ENCODE measurements around the gene LDLRAD3.

Gene LDLRAD3

DNA sequence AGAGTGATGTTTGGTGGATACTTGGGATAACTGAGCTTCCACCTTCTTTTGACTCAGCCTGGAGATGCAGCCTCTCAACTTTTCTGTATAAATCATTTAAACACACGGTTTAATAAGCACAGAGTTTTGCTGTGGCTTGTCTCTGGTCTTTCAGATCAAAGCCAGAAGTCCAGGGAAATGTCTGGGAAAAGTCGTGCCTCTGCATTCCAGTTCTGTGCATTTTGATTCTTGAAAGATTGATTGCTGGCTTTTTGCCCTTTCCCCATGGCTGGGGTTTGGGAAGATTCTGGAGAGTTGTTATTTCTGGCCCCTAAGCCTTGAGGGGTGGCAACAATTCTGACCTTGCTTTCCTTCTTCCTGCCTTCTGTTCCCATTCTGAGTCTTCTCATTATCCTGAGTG lies 191.2 kb downstream of the LDLRAD3 start:
- DNase-seq (ENCODE audit: low read depth): no peak

DNA sequence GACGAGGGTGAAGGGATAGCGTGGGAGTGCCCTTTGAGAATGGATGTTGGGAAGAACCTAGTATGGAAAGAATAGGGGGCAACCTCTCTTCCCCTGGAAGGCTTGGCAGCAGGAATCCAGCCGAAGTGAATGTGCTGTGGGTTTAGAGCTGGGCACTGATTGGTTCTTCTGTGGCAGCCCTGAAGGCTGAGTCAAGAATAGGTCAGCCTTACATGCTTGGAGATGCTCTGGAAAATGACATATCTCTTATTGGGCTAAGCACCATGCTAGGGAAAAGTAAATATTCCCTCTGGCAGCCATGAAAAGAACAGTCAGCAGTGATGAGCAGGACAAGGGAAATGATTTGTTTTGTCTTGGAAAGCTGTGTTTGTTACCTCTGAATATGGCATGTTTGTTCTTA lies 195.9 kb downstream of the LDLRAD3 start:
- DNase-seq (ENCODE audit: low read depth): no peak

DNA sequence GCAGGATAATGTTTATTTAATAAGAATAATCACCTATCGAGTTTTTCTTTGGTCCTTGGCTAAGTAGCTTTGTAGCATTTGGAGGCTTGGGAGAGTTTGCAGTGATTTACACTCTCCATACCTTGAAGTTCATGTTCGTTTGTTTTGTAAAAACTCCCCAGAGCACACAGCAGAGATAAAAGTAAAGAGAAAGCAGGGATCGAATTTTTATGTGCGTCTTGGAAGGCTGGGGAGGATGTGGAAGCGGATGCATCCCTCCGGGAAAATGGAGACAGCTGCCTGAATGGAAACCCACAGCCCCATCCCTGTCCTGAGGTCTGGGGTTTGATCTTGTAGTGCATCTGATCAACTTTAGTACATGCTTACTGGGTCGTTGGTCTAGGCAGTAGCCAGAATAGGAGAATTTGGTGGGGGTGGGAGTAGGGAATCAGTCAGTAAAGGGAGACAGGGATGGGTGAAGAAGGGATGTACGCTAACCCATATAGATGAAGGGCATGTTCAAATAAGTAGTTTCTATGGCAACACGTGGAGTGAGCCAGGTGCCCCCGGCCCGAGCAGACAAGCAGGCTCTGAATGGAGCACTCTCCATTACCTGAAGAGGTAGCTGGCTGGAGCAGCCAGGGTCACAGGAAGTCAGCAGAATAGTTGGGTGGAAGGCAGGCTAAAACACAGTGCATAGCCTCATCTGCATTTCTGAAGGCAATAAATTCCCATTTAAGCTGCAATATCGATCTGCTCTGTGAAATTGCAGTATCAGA lies 197.5 kb downstream of the LDLRAD3 start:
- no peak for DNase-seq (ENCODE audit: low read depth)

DNA sequence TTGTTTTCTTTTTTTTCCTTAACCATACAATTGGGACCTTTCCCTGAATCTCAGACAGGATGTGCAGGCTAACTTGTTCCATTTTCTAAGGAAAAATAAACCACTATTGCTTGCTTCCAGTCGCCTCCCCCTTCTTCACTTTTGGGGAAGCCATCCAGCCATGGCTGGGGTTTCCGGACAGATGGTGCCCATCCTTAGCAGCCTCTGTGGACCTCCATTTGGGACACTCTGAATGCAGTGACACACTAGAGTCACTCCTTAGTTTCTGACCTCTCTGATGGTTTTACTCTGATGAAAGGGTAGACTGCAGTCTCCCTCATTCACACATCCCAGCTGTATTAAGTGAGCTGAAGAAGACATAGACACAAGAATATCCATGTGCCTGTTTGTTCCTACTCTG lies 198.1 kb downstream of the LDLRAD3 start:
- DNase-seq (ENCODE audit: low read depth): no peak

DNA sequence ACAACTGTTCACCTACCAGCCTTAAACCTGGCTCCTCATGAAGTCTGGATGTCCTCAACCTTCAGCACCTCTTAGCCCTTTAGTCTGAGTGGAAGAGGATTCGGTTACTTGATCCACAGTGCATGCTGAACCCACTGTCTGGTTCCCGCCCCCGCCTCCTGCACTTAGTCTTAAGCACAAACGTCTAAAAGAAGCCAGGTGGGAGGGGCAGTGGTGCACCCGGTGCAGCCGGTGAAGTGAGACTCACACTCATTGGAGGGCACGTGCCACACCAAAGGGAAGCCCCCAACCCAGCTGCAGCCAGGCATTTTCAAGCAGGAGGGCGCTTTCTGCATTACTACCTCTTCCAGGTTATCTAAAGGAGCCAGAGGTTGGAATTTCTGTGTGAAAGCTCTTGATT lies 198.6 kb downstream of the LDLRAD3 start:
- no peak for DNase-seq (ENCODE audit: low read depth)

DNA sequence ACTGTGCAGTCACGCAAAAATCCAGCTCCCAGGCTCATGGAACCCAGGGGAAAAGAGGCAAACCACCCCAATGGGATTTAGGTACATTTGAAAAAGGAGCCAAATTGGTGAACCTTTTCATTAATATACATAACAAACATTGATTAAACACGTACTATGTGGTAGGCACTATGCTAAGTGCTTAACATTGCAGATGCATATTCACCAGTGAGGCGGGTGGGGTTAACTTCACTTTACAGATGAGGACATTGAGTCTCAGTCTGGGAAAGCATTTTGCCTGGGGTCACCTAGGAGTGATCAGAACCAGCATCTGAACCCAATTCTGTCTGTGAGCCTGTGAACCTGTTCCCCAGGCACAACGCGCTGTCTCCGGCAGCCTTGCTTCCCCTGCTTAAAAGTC lies 199.0 kb downstream of the LDLRAD3 start:
- no peak for DNase-seq (ENCODE audit: low read depth)

DNA sequence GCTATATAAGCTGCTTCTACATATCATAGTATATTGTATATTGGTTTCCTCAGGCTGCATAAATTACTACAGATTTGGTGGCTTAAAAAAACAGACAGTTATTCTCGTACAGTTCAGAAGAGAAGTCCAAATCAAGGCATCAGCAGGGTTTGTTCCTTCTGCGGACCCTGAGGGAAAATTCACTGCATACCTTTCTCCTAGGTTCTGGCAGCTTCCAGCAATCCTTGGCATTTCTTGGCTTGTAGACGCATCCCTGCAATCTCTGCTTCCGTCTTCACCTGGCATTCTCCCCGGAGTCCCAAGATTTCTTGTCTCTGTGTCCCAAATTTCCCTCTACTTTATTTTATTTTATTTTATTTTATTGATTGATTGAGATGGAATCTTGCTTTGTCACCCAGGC lies 202.6 kb downstream of the LDLRAD3 start:
- DNase-seq (ENCODE audit: low read depth): no peak

DNA sequence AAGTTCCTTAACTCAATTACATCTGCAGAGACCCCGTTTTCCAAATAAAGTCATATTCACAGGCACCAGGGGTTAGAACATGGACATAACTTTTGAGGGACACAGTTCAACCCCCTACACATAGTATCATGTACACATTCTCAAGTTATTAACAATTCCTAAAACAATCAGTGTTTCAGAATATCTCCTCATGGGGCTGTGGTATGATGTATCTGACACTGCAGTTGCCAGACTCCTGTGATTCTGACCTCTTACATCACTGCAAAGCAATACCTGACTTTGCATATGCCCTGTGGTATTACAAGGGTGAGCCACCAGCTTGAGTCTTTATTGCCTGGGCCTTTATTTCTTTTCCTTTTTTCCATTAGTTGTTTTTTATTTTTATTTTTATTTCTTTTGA lies 203.6 kb downstream of the LDLRAD3 start:
- DNase-seq (ENCODE audit: low read depth): no peak

DNA sequence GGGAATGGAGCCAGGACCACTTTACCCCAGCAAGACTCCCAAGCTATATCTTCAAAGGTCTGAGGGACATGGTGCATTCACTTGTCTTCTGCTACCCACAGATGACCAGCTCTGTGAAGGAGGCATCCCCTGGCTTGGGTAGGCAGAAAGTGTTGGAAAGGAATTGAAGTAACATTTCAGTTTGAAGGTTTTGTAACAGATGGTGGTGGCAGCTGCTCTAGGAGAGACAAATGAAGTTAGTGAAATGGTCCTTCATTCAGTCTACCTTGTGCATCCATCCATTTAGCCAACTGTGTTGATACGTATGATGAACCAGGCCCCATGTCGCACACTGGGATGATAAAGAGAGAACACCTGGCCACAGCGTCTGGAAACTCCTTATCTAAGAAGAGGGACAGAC lies 204.8 kb downstream of the LDLRAD3 start:
- DNase-seq (ENCODE audit: low read depth): no peak

DNA sequence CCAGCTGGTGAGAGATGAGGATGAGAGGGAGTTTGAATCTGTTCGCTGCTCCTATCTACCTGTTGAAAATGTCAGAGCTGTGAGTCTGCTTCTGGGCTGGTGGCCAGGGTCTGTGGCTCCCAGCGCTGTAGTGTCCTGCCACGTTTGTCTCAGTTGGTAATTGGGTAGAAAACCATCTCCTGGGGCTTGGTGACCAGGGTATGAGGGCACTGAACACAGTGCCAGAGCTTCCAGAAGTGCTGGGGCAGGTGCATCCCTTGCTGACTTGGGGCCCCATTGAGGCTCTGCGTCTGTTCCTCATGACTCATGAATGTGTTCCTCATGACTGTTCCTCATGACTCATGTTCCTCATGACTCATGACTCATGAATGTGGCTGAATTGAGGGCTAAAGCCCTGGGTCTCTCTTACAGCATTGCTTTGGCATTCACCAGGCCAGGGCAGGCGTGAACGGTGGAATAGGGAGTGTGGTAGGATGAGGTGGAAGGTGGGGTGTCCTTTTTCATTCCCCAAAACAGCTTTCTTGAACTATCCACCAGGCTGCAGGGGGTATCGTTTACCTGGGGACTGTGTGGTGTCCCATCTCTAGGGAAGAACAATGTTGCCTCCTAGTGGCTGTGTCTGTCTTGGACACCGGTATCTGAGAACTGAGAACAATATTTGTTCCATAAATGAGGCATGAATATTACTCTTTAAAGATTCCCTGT lies 205.8 kb downstream of the LDLRAD3 start:
- no peak for DNase-seq (ENCODE audit: low read depth)

DNA sequence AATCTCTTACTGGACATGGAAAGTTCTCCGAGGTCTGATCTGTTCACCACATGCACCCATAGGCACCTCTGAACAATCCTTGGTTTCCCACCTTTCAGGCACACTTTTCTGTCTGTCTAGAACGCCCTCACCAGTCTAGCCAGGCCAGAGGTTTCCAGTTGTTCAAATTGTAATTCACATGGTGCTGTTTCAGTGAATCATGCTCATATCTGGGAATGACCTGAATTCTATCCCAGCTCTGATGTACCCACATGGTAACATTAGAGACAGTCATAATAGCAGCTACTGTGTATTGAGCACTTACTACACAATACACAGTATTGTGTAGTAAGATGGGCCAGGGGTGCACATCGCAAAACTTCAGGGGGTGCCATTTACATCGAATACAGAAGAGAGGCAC lies 207.1 kb downstream of the LDLRAD3 start:
- DNase-seq (ENCODE audit: low read depth): no peak

DNA sequence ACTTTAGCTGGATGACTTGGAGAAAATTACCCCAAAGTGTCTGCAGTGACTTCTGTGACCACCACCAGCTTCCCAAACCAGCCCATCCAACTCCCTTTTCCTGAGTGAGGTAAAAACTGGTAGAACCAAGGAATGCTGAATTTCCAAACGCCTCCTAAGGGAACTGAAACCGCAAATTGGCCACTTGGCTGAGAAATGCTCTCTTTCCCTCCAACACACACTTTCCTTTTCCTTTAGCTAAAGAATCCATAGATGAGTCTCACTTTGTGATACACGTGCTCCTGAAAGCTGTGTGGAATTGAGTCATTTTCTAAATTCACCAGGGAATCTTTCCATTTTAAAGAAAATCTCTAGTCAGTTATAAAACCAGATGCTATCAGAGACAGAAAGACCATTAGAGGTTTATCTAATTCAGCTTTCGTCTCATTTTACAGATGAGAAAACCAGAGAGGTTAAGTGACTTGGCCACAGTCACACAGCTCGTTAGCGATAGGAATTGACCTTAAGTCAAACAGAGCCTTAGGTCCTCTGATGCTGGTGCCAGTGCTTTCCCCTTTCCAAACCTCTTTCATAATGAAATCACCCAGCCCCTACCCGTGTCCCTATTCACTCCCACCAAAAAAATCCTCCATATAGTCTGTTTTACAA lies 208.2 kb downstream of the LDLRAD3 start:
- no peak for DNase-seq (ENCODE audit: low read depth)

DNA sequence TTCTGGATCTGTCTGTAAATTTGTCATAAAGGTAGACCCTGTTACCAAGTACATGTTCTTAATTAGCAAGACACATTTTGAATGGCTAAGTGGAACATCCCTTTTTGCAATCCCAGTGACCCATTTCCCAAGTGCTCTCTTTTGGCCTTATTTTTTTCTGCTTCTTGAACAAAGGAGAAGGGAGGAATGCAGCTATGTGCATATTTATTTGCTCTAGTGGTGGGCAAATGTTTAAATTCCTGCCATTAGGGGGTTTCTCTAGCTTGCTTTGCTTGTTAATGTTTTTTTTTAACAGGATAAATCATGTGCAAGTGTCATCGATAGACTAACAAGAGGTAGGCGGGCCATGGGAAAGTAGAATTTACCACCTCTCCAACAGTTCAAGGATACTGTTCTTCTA lies 209.7 kb downstream of the LDLRAD3 start:
- no peak for DNase-seq (ENCODE audit: low read depth)

DNA sequence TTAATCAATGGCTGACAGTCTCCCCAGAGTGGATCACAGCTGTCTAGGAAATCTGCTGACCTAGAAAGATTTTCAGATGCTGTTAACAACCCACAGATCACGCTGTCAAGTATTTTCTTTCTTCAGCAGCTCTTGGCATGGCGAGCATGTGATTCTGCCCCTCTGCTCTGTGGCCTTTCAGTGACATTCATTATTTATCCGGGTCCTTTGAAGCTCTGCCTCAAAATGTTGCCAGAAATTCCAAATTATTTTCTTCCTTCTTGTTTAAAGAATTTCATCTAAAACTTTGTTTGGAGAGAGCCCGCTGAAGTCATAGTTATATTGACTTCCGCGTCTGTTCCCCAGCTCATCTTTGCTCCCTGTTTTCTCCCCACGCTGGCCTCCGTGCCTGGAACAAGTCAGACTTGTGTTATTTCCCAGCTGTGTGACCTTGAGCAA lies 211.3 kb downstream of the LDLRAD3 start:
- DNase-seq (ENCODE audit: low read depth): no peak

DNA sequence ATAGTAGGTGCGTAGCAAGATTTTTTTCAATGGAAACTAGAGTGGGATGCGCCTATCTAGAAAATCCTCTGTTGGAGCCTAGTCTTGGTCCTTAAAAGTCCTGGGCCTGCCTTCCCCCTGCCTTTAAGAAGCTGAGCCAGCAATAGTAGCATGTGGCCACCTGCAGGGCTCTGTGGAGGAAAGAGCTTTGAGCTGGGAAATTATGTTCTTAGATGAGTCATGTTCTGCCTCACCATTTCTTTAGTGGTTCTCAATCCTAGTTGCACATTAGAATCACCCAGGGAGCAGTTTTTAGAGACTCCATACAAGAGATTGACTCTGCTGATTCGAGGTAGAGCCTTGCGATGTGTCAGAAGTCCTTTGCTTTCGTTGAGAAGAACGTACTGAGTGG lies 211.9 kb downstream of the LDLRAD3 start:
- no peak for DNase-seq (ENCODE audit: low read depth)

DNA sequence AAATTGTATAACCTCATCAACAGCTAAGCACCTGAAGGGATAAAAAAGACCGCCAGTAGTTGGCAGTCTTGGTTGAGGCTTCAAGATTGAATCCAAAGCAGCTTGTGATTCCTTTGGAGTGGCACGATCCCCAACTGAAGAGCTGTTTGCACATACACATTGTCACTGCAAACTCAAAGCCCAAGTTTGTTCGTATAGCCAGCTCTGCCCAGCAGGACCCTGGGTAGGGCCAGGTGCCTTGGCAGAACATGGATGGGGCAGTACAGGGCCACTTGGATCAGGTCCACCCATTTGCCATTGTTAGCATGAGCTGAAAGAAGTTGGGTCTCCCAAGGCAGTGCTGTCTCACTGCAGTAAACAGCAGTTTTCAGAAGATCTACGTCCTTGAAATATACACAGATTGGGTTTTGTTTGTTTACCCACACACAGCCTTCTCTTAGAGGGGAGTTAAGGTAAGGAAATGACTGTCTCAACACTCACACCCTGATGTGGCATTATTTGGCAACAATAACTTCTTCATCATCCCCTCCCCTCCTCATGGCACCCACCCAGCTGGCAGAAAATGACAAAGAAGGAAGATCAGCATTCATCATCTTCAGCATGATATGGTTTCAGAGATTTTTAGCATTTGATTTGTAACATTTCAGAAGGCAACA lies 212.4 kb downstream of the LDLRAD3 start:
- no peak for DNase-seq (ENCODE audit: low read depth)

DNA sequence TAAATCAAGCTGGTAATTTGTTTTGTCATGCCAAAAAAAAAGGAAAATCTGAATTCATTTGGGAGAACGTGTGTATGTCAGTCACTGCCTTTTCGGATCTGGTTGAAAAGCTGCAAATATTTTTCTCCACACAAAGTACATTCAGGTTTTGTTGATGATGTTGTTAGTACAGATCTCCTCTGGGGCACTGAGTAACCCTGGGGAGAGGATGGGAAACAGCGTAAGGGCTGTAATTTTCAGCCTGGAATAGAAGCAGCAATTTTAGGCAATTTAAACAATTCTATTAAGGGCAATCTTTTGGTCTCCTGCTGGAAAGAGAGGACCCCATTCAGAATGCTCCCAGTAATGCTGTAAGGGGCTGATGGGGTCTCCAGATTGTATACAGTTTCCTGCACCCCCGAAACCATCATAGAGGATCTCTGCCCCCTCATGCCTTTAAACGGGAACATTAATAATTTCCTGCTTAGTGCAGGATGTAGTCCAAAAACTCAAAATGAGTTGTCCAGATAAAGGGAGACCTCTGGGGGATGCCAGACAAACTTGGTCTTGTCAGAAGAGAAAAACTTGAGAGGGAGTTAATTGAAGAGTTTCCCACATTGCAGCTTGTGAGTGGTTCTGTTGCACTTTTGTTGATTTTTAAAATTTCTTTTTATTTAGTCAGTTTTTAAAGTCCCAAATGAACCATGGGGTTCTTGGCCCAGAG lies 213.1 kb downstream of the LDLRAD3 start:
- no peak for DNase-seq (ENCODE audit: low read depth)

DNA sequence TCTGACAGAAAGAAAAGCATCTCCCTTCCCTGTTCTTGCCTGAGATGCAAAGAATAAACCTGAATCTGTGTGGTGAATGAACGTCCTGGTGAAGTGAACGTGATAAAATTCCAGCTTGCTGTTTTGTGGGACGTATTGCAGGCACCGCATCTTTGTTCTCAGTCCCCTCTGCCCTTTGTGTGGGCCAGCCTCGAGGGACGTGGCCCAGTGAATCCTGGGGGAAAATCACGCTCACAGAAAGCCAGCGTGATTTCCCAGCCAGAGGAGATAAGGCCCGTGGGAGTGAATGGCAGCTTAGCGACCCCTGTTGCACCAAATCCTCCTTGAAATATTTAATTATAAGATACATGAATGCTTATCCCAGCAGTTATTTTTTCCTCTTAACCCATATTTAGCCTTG lies 216.2 kb downstream of the LDLRAD3 start:
- no peak for DNase-seq (ENCODE audit: low read depth)

DNA sequence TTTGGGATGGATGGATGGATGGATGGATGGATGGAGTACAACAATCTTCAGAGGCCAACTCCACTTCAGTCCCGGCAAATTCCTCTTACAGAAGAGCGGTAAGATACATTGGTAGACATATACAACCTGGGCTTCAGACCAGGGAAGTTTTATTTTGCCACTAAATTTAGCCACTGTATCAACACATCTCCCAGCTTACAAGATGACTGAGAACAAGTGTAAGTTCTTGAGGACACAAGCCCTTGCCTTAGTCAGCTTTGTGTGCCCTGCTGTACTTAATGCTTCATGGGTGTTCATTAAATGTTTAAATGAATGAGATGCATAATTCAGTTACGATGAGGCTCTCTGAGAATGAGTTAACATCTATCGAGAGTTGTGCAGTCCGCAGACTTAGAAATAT lies 217.7 kb downstream of the LDLRAD3 start:
- no peak for DNase-seq (ENCODE audit: low read depth)

DNA sequence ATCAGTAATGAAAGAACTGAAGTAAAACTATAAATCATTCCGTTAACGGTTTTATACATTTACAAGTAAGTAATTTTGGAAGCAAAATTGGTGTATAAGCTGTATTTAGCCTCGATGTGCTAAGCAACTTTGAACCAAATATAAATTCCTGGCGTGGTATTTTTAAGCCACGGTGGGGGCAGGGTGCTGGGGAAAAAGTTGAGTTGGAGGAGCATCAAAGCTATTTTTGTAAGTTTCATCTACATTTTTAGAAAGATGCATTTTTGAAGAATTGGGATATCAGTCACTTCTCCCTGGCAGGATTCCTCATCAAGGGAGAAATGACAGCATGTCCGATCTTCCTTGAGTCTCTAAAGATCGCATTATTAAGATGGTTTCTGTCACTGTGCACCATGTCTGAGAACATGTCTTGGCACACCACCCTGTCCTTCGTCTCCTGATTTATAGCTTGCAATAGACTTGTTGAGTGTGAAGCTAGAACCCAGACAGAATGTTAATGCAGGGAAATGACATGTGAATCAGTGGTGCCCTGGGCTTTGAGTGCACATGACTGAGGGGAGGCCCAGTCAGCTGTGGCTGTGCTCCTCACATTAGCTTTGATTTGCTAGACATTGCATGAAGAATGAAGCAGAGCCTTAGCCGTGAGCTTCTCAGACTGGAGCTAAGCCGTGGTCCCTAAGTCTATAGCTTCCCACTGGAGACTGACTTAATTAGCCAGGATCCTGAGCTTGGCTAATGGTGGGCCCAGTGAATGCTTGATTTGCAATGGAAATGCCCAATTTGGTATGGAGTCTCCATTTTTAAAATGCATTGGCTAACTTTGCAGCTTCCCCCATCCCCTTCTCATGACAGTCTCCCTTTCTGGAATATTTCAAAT lies 218.4 kb downstream of the LDLRAD3 start:
- DNase-seq (ENCODE audit: low read depth): no peak

DNA sequence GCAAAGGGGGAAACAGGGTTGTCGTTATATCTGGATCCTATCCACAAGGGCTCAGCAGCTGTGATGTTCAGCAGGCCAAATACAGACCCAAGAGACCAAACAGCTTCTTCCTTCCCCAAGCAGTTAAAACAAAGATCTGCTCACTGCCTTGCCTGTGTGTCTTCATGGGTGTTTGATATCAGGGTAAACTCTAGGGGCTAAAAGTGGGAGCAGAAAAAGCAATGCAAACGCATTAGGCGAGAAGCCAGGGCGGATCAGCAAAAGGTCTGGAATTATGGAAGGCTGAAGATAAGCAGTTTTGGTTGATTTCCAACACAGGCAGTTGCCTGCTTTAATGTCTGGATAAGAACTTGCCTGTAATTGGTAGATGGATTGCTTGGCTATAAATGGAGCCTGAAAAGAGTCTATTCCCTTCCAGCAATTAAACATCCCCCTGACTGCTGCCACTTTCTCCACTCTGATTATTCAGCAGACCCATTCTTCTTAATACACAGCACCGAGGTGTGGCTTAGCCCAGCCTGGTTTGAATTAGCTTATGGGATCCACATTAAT lies 219.1 kb downstream of the LDLRAD3 start:
- DNase-seq (ENCODE audit: low read depth): no peak

All from CMK (cell line).